ENCODE measurements around the gene S100A3. TPM values are rescaled to one million over a fixed set of nuclear protein-coding genes. Genes with fewer than 3 reads are reported as not detected.

Gene S100A3
- total and polyA plus RNA-seq, 2 of the 13 experiments (the other 11 are each of a cell fraction or from before 2014, with no cell fraction given), result 2.5 to 4.5 TPM

GRCh38 chr1:153550827-153551500, 1.9 kb upstream of the S100A3 start:
- no TSS peak for BruUV-seq (replicated peaks)
- Histone ChIP-seq H3K4me2 (ENCODE audit: low read depth, low read length) (0 out of 2 replicates have a peak overlapping the region, but pooled peaks have one; percentile 15), H3K9ac (ENCODE audit: insufficient read depth, low read depth, low read length) (no peak overlapping the region), H3K27ac (ENCODE audit: extremely low read length, insufficient read depth, low read length) (no peak overlapping the region), H3K9me3 (ENCODE audit: low read length) (no peaks in the 10 kb centered on the region), H3K4me1 (ENCODE audit: insufficient read depth, low read length) (peaks cover 70% of the 10 kb centered on the region), H3K4me3 (replicated peaks in 1 of 3; ENCODE audit: insufficient read depth in 1 of 3, low read depth in 2 of 3, low read length in 3 of 3) (no peak overlapping the region), H3K27me3 (ENCODE audit: control insufficient read depth in 1 of 2, insufficient read depth in 2 of 2, low read length in 2 of 2) (peaks cover 3 to 24% of the 10 kb centered on the region in 2 experiments; a peak in 3 of 5 replicates), H3K36me3 (replicated peaks in 1 of 2; ENCODE audit: control insufficient read depth in 1 of 2, insufficient read depth in 2 of 2, low read length in 2 of 2) (no peaks in the 10 kb centered on the region), H4K20me1 (ENCODE audit: insufficient read depth, low read length) (no peaks in the 10 kb centered on the region), H3K79me2 (ENCODE audit: insufficient read depth, low read length) (no peaks in the 10 kb centered on the region), H2AFZ (ENCODE audit: low read length) (peak overlapping the region; percentile 37)
- DNase-seq (ENCODE audit: low spot score) (no peak), ATAC-seq (no peak), FAIRE-seq (no peak)
- in situ Hi-C loops (cut with HindIII; ENCODE audit: extremely low pct_ligation_motif_present, low pct_unique_long_range_greater_than_20kb), result no loop called here
- intact Hi-C loops (cut with micrococcal nuclease; ENCODE audit: unreplicated experiment), result no loop called here
- WGBS (ENCODE audit: low lambda C conversion rate), result 57% methylated on average over 10 of the region's 10 CpGs
- ChIA-PET CTCF (ENCODE audit: low intra/inter-chr PET ratio, low total read pairs) (no interaction called here), POLR2A (interaction anchor here (0.8 to 2.2 kb wide), 2 partner anchors 15 to 76 kb away, joined by 3 to 10 read pairs; partner anchors contain the start of gene S100A13)
- no peak for TF ChIP-seq ZNF609 (CRISPR knock-in tag; IDR thresholded peaks at IDR 0.05; ENCODE audit: borderline replicate concordance)
- no peak for TF ChIP-seq ZBTB38 (CRISPR knock-in tag; IDR thresholded peaks at IDR 0.05)
- TF ChIP-seq ZMYM2 (CRISPR knock-in tag; IDR thresholded peaks at IDR 0.05), result no peak
- no peak for TF ChIP-seq ARID3A (IDR thresholded peaks at IDR 0.05; ENCODE audit: low read depth, low read length)
- TF ChIP-seq ZMYM3 (CRISPR knock-in tag; IDR thresholded peaks at IDR 0.05), result no peak
- no peak for TF ChIP-seq HNRNPUL1 (IDR thresholded peaks at IDR 0.05; ENCODE audit: low read depth, low read length)
- no peak for TF ChIP-seq ZNF598 (CRISPR knock-in tag; IDR thresholded peaks at IDR 0.05; ENCODE audit: borderline replicate concordance)
- TF ChIP-seq FOXM1 (CRISPR knock-in tag; IDR thresholded peaks at IDR 0.05), result no peak
- TF ChIP-seq MXD3 (CRISPR knock-in tag; IDR thresholded peaks at IDR 0.05), result no peak
- TF ChIP-seq ARNT (IDR thresholded peaks at IDR 0.05), result no peak
- TF ChIP-seq SOX6 (IDR thresholded peaks at IDR 0.05), result no peak
- no peak for TF ChIP-seq SOX6 (CRISPR knock-in tag; IDR thresholded peaks at IDR 0.05)

All from HepG2 (cell line).